ENCODE results near the gene SLC27A4.

GRCh38 chr9:128408963-128409431, 68.7 kb downstream of the SLC27A4 start:
- TF ChIP-seq CTCF (CRISPR knock-in tag; IDR thresholded peaks at IDR 0.05) (no peak), RAD51 (IDR thresholded peaks at IDR 0.05; ENCODE audit: borderline replicate concordance) (no peak), MZF1 (CRISPR knock-in tag; IDR thresholded peaks at IDR 0.05; ENCODE audit: borderline replicate concordance) (no peak), YY1 (IDR thresholded peaks at IDR 0.05; ENCODE audit: insufficient read depth, insufficient replicate concordance, low read depth, low read length) (no peak), THAP7 (CRISPR knock-in tag; IDR thresholded peaks at IDR 0.05) (no peak)
